Suprapubic skin (tissue), 4 donors: ENCODE data around the gene DCTN2.

ENCODE experiments used
- EP300 ChIP-seq: sonication (generic); formaldehyde crosslinking; IDR thresholded peaks from one replicate; pipeline ENCODE4 v1.6.1; 2017; ENCODE audit warnings: antibody characterized with exemption
- POLR2A ChIP-seq, 2 donors: fragments of 450-650 bp; IDR thresholded peaks; one replicate each; pipeline ENCODE4 v1.6.1; 2017; ENCODE audit warnings: antibody characterized with exemption in 2 of 2, mild to moderate bottlenecking in 2 of 2, moderate library complexity in 2 of 2
- POLR2AphosphoS5 ChIP-seq, 3 donors: sonication (generic); formaldehyde crosslinking; IDR thresholded peaks; one replicate each; pipeline ENCODE4 v1.6.1; 2017; ENCODE audit warnings: antibody characterized with exemption in 3 of 3
- TF ChIP-seq, protein P1 (sequence below), 2 donors: fragments of 200-600 bp in 1 of 2; fragments of 450-650 bp in 1 of 2; sonication (generic) in 1 of 2; IDR thresholded peaks; one replicate each; pipeline ENCODE4 v1.5.1; 2016 to 2019; ENCODE audit warnings: antibody characterized with exemption in 2 of 2, mild to moderate bottlenecking in 1 of 2, moderate library complexity in 1 of 2

DNA sequence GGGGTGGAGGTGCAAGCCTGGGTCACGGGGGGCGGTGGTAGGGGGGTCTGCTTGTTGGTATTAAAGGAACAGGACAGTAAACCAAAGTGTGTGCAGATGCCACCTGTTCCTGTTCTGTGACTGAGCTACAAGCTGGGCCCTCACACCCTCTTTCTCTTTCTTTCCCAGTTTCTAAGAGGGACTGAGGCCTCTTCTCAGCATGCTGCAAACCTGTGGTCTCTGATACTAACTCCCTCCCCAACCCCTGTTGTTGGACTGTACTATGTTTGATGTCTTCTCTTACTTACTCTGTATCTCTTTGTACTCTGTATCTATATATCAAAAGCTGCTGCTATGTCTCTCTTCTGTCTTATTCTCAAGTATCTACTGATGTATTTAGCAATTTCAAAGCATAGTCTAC is 37.1 kb upstream of the DCTN2 start:
- TF ChIP-seq, protein P1, sequence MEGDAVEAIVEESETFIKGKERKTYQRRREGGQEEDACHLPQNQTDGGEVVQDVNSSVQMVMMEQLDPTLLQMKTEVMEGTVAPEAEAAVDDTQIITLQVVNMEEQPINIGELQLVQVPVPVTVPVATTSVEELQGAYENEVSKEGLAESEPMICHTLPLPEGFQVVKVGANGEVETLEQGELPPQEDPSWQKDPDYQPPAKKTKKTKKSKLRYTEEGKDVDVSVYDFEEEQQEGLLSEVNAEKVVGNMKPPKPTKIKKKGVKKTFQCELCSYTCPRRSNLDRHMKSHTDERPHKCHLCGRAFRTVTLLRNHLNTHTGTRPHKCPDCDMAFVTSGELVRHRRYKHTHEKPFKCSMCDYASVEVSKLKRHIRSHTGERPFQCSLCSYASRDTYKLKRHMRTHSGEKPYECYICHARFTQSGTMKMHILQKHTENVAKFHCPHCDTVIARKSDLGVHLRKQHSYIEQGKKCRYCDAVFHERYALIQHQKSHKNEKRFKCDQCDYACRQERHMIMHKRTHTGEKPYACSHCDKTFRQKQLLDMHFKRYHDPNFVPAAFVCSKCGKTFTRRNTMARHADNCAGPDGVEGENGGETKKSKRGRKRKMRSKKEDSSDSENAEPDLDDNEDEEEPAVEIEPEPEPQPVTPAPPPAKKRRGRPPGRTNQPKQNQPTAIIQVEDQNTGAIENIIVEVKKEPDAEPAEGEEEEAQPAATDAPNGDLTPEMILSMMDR (IDR thresholded peaks at IDR 0.05) = no peak
- TF ChIP-seq POLR2AphosphoS5 (IDR thresholded peaks at IDR 0.05) (no peak), POLR2A (IDR thresholded peaks at IDR 0.05) (no peak), EP300 (no peak)
